GM20431 (cell line): ENCODE data around the gene C2orf69.

ENCODE experiments used
- in situ Hi-C: fragments of 300-500 bp; cut with MseI, MboI; formaldehyde crosslinking; loops from one replicate; pipeline ENCODE4 v1.15.0; 2020; ENCODE audit warnings: low sequenced_read_pairs; ENCODE audit not compliant: unreplicated experiment

The C2orf69 gene, protein sequence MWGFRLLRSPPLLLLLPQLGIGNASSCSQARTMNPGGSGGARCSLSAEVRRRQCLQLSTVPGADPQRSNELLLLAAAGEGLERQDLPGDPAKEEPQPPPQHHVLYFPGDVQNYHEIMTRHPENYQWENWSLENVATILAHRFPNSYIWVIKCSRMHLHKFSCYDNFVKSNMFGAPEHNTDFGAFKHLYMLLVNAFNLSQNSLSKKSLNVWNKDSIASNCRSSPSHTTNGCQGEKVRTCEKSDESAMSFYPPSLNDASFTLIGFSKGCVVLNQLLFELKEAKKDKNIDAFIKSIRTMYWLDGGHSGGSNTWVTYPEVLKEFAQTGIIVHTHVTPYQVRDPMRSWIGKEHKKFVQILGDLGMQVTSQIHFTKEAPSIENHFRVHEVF

GRCh38 chr2:199911052-199911876 is at the start of gene C2orf69:
C2orf69 (plus strand) TSS chr2:199911293; CDS start chr2:199911439, 146 bp downstream.
- in situ Hi-C loops: no loop called here

DNA sequence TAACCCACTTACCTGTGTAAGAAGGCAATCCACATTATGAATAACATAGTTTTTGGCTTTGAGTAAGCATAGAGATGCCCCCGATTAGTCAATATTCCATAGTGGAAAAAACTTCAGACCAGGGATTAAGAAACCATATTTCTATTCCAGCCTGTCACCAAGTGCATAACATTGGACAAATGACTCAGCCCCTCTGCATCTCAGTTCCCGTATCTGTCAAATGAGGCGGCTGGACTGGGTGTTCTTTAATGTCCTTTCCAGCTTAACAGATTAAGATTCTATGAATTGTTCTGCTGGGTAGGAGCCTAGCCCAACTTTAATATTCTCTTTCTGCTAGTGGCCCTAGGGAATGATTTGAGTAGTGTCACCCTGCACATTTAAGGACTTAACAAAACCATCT is 48.3 kb upstream of the C2orf69 start:
- in situ Hi-C loops: no loop called here

- in situ Hi-C loops: no loop called here
These were observed 45.2 kb upstream of the C2orf69 start for GRCh38 chr2:199865905-199866304.

DNA sequence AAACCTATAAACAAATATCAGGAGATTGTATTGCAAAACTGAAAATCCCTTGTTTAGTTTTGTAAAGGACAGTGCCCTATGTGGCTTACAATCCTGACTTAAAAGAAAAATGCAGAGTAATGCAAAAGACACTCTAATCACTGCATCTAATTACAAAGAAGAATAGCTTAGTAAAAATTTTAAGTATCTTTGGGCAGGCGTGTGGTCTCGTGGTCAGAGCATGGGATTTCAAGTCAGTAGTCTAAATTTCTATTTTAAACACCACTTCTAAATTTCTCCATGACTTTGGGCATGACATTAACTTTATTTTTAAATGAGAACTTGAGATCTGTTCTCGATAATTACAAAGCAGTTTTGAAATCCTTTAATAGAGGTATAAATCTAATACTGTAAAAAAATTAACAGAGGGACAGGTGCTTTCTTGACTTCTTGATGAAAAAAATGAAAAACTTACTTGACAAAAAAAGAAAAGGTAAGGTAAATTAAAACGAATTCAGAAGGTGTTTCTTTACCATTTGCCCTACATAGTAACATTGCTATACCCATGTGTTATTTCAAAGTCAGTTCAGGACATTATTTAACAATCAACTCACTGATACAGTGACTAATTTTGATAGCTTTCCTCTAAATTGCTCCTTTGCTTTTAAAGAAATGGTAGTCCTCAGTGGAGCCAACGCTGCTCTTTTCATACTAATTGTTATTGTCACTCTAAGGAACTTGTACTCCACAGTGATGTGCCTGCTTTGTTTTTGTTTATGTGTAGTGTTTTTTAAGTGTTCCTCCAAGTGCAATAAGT is 42.5 kb upstream of the C2orf69 start:
- in situ Hi-C loops: no loop called here

DNA sequence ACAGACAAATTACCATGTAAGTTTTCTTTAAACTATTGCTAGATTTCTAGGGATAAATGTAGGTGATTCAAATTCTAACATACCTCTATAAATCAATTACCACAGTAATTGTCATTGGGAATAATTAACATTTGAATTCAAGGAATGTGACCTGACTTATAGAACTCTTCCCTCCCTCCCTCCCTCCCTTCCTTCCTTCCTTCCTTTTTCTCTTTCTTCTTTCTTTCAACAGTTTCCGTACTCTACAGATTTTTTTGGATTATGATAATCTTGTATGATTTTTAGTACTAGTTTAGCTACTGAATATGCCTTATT is 41.9 kb upstream of the C2orf69 start:
- in situ Hi-C loops: no loop called here

DNA sequence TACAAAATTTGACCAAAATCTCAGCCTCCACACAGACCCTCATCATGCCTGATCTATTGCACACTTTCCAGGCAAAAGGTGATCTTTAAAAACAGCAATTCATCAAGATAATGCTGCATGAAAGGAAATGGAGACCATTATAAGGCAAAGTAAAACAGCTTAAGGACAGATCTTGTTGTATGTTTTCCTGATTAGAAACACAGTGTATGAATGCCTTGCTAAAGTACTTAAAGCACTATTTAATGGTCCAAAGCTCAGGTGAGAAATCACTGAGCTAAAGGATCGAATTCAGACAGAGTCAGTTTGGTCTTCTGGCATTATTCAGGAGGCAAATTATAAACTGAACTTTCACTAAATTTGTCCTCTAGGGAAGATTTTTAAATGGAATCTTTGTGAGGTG is 41.4 kb upstream of the C2orf69 start:
- in situ Hi-C loops: no loop called here

DNA sequence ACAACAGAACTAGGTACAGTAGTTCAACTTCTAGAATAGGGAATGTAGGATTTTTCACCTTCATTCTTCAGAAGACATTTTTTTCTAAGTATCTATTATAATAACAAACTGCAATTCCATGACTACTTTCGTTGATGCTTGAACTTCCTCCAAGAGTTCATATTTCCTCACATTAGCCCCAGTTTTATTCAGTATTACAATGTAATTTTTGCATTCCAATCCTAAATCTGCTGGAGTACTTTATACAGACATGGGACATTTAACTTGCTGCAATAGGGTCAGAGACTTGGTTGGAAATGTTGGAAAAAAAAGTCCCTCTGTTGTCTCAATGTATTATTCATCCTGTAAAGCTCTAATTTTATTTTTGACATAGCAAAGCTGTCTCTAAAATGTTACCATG is 40.5 kb upstream of the C2orf69 start:
- in situ Hi-C loops: no loop called here

- in situ Hi-C loops: no loop called here
These were observed 36.9 kb upstream of the C2orf69 start for GRCh38 chr2:199874209-199874608.

GRCh38 chr2:199875400-199875799 is 35.7 kb upstream of the C2orf69 start:
- in situ Hi-C loops: no loop called here

DNA sequence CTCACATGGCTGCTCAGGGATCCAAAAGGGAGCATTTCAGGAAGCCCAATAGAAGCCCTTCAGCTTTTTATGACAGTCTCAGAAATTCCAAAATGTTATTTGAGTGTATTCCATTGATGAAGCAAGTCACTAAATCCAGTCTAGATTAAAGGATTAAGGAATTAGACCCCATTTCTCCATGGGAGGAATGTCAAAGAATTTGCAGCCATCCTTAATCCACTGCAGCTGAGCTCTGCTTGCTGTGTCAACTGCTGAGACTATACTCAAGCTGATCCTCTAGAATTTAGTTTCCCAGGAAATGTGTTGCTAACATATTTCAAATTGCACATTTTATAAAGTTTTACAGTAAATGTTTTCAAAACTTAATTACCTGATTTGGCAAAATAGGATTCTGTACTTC is 28.4 kb upstream of the C2orf69 start:
- in situ Hi-C loops: no loop called here

GRCh38 chr2:199883474-199884212 is 27.4 kb upstream of the C2orf69 start:
- in situ Hi-C loops: no loop called here

- in situ Hi-C loops: no loop called here
These were observed 15.7 kb upstream of the C2orf69 start for GRCh38 chr2:199895406-199895805.

GRCh38 chr2:199896617-199897016 is 14.5 kb upstream of the C2orf69 start:
- in situ Hi-C loops: no loop called here

DNA sequence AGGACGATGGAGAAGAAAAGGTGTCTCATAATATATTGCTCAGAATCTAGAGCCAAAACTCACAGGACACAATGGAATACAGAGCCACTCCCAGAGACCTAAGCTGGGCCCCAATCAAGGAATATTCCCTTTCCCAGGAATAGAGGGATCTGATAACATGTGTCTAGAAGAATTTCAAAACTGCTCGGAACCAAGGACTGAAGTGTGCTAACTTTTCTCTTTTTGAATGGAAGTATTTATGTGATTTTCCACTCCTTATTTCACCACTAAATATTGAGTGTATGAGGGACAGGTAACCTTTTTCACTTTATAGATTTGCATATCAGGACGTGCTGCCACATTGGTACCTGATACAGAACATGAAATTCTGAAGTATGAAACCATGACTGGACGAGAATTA is 9.2 kb upstream of the C2orf69 start:
- in situ Hi-C loops: no loop called here

DNA sequence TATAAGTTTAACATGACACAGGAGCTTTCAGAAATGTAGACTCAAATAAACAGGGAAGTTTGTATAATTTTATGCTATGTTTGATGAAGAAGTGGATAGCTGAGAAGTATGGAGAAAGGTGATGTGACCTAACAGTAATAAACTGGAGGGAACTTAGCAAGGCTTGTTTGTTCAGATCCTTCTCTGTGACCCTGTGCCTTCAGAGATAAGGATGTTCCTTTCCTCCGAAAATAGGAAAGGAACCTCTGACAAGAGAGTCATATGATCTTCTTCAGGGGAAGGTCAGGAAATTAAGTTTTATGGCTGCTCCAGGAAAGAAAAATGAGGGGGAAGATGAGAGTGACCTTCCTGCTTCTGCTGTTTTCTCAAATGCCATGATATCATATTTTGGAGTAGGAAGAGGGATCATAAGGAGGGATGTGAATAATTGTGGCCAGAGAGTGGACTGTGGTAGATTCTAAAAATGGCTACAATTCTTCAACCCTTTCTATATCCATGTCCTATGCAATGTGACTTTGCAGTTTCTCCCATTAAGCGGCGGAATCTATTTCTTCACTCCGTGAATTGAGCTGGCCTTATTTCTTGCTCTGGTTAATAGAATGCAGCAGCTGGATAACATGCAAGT is 8.5 kb upstream of the C2orf69 start:
- in situ Hi-C loops: no loop called here

DNA sequence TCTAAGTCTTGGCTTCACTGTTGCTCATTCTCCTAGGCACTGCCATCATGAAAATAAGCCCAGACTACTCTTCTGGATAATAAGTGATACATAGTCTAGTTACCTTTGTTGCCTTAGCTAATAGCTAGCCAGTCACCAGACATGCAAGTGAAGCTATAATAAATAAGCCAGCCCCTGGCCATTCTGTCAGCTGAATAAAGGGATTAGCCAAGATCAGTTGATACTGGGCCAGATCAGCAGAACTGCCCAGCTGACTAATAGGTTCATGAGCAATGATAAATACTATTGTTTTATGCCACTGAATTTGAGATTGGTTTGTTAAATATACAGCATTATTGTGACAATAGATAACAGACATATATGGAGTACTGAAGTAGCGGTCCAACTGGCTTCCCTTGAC is 8.0 kb upstream of the C2orf69 start:
- in situ Hi-C loops: no loop called here

GRCh38 chr2:199907008-199907714 is 3.9 kb upstream of the C2orf69 start:
- in situ Hi-C loops: no loop called here

DNA sequence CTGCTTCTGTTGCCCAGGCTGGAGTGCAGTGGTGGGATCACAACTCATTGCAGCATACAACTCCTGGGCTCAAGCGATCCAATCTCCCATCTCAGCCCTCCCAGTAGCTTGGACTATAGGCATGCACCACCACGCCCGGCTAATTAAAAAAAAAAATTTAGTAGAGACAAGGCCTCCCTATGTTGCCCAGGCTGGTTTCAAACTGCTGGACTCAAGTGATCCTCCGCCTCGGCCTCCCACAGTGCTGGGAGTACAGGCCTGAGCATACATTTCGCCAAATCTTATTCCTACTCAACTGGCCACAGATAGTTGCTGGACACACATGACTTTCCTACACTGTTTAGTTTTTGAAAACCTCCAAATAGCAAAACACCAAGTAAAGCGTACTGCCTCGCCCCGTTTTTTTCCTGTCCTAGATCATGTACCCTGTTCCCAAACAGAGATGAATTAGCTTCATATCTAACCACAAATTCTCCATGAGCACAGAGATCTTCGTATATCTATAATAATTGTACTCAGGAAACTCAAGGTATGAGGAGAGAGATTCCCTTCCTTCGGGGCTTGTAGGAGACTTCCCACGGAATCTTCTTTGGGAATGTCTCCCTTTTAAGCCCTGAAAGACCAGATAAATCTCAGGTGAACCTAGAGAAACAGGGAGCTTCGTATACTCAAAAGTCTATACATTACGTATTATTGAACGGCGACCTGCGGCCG is 598 bp upstream of the C2orf69 start:
- in situ Hi-C loops: no loop called here

GRCh38 chr2:199911877-199912161 is 726 bp downstream of the C2orf69 start:
- in situ Hi-C loops: no loop called here
